Measurements from ENCODE around the gene PRG2.

The PRG2 gene

GRCh38 chr11:57425565-57426438, 35.4 kb upstream of the PRG2 start:
- Histone ChIP-seq H3K27ac (peak overlapping the region; percentile 91 to 99), H3K4me3 (peak overlapping the region; percentile 80)
- peak; percentile 88 for DNase-seq (ENCODE audit: low spot score)
- TF ChIP-seq, protein P1, sequence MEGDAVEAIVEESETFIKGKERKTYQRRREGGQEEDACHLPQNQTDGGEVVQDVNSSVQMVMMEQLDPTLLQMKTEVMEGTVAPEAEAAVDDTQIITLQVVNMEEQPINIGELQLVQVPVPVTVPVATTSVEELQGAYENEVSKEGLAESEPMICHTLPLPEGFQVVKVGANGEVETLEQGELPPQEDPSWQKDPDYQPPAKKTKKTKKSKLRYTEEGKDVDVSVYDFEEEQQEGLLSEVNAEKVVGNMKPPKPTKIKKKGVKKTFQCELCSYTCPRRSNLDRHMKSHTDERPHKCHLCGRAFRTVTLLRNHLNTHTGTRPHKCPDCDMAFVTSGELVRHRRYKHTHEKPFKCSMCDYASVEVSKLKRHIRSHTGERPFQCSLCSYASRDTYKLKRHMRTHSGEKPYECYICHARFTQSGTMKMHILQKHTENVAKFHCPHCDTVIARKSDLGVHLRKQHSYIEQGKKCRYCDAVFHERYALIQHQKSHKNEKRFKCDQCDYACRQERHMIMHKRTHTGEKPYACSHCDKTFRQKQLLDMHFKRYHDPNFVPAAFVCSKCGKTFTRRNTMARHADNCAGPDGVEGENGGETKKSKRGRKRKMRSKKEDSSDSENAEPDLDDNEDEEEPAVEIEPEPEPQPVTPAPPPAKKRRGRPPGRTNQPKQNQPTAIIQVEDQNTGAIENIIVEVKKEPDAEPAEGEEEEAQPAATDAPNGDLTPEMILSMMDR (IDR thresholded peaks at IDR 0.05) = no peak

DNA sequence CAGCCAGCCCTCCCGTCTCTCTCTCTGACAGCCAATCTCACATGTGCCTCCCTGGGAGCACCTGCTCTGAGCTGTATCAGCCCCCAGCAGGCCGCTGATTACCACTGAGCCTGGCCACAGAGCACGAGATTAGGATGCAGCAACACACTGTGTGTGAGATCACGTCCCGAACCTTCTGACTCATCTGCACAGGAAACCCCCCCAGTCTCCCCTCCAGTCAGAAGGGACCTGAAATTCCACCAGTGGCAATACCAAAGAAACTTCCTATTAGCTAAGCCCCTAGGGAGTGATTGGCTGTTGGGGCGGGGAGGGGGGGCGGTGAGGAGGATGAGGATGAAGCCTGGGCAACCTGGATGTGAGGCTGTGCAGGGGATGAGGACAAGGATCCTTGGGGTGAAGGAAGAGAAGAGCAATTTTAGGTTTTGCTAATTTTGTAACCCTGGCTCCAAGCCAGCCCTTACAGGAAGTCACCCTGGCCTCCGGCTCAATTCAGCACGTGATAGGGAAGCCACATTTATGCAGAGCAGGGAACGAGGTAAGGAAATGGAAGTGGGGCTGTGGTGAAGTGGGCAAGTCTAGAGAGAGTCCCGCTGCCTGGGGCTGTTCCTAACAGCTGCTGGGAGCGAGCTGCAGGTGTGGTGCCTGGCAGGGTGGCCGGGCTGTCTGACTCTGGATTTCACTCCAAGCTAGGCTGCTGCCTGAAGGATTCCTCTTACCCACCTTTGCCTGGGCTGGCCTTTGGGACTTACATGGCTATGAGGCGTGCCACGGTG, 34.5 kb upstream of the PRG2 start:
- DNase-seq (ENCODE audit: low spot score) = peak; percentile 87
- H3K27ac ChIP-seq = peak overlapping the region; percentile 91 to 99
- TF ChIP-seq, protein P1 (IDR thresholded peaks at IDR 0.05) = no peak
- H3K4me3 ChIP-seq = peak overlapping the region; percentile 80

GRCh38 chr11:57424137-57424791, 33.8 kb upstream of the PRG2 start:
- TF ChIP-seq, protein P1 (IDR thresholded peaks at IDR 0.05) = no peak
- no peak for DNase-seq (ENCODE audit: low spot score)
- Histone ChIP-seq H3K4me3 (peak overlapping the region; percentile 80), H3K27ac (peak overlapping the region; percentile 91 to 99)

- Histone ChIP-seq H3K4me3 (no peak overlapping the region), H3K27ac (no peak overlapping the region)
- TF ChIP-seq, protein P1 (IDR thresholded peaks at IDR 0.05) = no peak
These were observed 32.2 kb upstream of the PRG2 start for GRCh38 chr11:57422669-57423068.

GRCh38 chr11:57421805-57422204, 31.4 kb upstream of the PRG2 start:
- no peak for DNase-seq (ENCODE audit: low spot score)
- TF ChIP-seq, protein P1 (IDR thresholded peaks at IDR 0.05) = no peak
- Histone ChIP-seq H3K4me3 (no peak overlapping the region), H3K27ac (no peak overlapping the region)

More at GRCh38 chr11:57422669-57423068, 32.2 kb upstream of the PRG2 start:
- no peak for DNase-seq (ENCODE audit: low spot score)

- H3K4me3 ChIP-seq = no peak overlapping the region
- TF ChIP-seq, protein P1 (IDR thresholded peaks at IDR 0.05) = no peak
- no peak for DNase-seq (ENCODE audit: low spot score)
- H3K27ac ChIP-seq = no peak overlapping the region
These were observed 30.6 kb upstream of the PRG2 start for GRCh38 chr11:57421066-57421465.

Data from coronary artery (tissue), 2 donors.